NT2/D1 (cell line): ENCODE measurements around the gene XCR1.
"Not testable (repeated sequence)": the region's sequence is repeated elsewhere in the genome, so short reads cannot be mapped to it uniquely, and the experiment has no call there.

Experiments used
- DNase-seq: peaks from one replicate; pipeline ENCODE4 v3.0.0-alpha.2; 2011; ENCODE audit warnings: low read depth, low spot score
- H3K27me3 ChIP-seq: 2 replicates; pipeline ENCODE4 v1.6.0; 2011; ENCODE audit warnings: mild to moderate bottlenecking; ENCODE audit not compliant: insufficient read length, insufficient read depth
- H3K36me3 ChIP-seq: 2 replicates; pipeline ENCODE4 v1.6.1; 2011; ENCODE audit warnings: mild to moderate bottlenecking, low read length, mixed read lengths; ENCODE audit not compliant: insufficient read depth, insufficient read length
- H3K4me1 ChIP-seq: 2 replicates; pipeline ENCODE4 v1.5.1; 2011; ENCODE audit not compliant: insufficient read depth, insufficient read length
- H3K4me3 ChIP-seq: 2 replicates; pipeline ENCODE4 v1.5.1; 2011; ENCODE audit warnings: low read depth; ENCODE audit not compliant: insufficient read length
- H3K9ac ChIP-seq: 2 replicates; pipeline ENCODE4 v1.6.0; 2011; ENCODE audit warnings: low read depth; ENCODE audit not compliant: insufficient read length
- H3K9me3 ChIP-seq: 2 replicates; pipeline ENCODE4 v1.5.1; 2011; ENCODE audit warnings: mild to moderate bottlenecking, low read length; ENCODE audit not compliant: insufficient read depth
- SUZ12 ChIP-seq: IDR thresholded peaks from 2 replicates; pipeline ENCODE4 v1.6.1; 2011; ENCODE audit not compliant: insufficient read length, insufficient read depth; ENCODE audit errors: extremely low read depth
- YY1 ChIP-seq: IDR thresholded peaks from 2 replicates; pipeline ENCODE4 v1.6.1; 2011; ENCODE audit not compliant: insufficient read length, insufficient read depth
- ZNF274 ChIP-seq: IDR thresholded peaks from 2 replicates; pipeline ENCODE4 v1.6.1; 2011; ENCODE audit warnings: mild to moderate bottlenecking, low read depth, low read length

Gene XCR1

GRCh38 chr3:46058981-46059380 lies 31.7 kb upstream of the XCR1 start:
- H3K4me3 ChIP-seq = no peak overlapping the region
- no peak for DNase-seq
- no peaks in the 10 kb centered on the region for H3K9me3 ChIP-seq
- H3K4me1 ChIP-seq = no peaks in the 10 kb centered on the region
- no peak for TF ChIP-seq ZNF274
- TF ChIP-seq YY1 = no peak
- TF ChIP-seq SUZ12 = no peak
- no peak overlapping the region for H3K9ac ChIP-seq
- H3K36me3 ChIP-seq = no peaks in the 10 kb centered on the region
- H3K27me3 ChIP-seq = no peaks in the 10 kb centered on the region

GRCh38 chr3:46057716-46058115 lies 30.4 kb upstream of the XCR1 start:
- Histone ChIP-seq H3K36me3 (no peaks in the 10 kb centered on the region), H3K4me1 (no peaks in the 10 kb centered on the region), H3K9me3 (no peaks in the 10 kb centered on the region), H3K9ac (no peak overlapping the region), H3K27me3 (no peaks in the 10 kb centered on the region), H3K4me3 (no peak overlapping the region)
- TF ChIP-seq YY1 (no peak), SUZ12 (no peak), ZNF274 (no peak)
- no peak for DNase-seq

- Histone ChIP-seq H3K4me1 (no peaks in the 10 kb centered on the region), H3K36me3 (no peaks in the 10 kb centered on the region), H3K4me3 (no peak overlapping the region), H3K27me3 (no peaks in the 10 kb centered on the region), H3K9me3 (no peaks in the 10 kb centered on the region), H3K9ac (no peak overlapping the region)
- no peak for DNase-seq
- TF ChIP-seq SUZ12 (no peak), YY1 (no peak), ZNF274 (no peak)
These were observed 29.4 kb upstream of the XCR1 start for GRCh38 chr3:46056686-46057085.

GRCh38 chr3:46053761-46054515 lies 26.7 kb upstream of the XCR1 start:
- H3K27me3 ChIP-seq, H3K9ac ChIP-seq, DNase-seq, H3K4me1 ChIP-seq, H3K4me3 ChIP-seq, H3K36me3 ChIP-seq, H3K9me3 ChIP-seq: not testable (repeated sequence)

- not testable (repeated sequence) for DNase-seq, H3K4me1 ChIP-seq, H3K36me3 ChIP-seq, H3K27me3 ChIP-seq, H3K9me3 ChIP-seq, H3K4me3 ChIP-seq, H3K9ac ChIP-seq
These were observed 26.0 kb upstream of the XCR1 start for GRCh38 chr3:46053265-46053664.

- Histone ChIP-seq H3K36me3 (no peaks in the 10 kb centered on the region), H3K9ac (no peak overlapping the region), H3K27me3 (no peaks in the 10 kb centered on the region), H3K4me1 (no peaks in the 10 kb centered on the region), H3K4me3 (no peak overlapping the region), H3K9me3 (no peaks in the 10 kb centered on the region)
- DNase-seq = no peak
- TF ChIP-seq ZNF274 = no peak
- TF ChIP-seq SUZ12 = no peak
- TF ChIP-seq YY1 = no peak
These were observed 25.2 kb upstream of the XCR1 start for GRCh38 chr3:46052531-46052930.

GRCh38 chr3:46049093-46049492 lies 21.8 kb upstream of the XCR1 start:
- H3K36me3 ChIP-seq = no peaks in the 10 kb centered on the region
- no peaks in the 10 kb centered on the region for H3K9me3 ChIP-seq
- no peak overlapping the region for H3K9ac ChIP-seq
- H3K4me3 ChIP-seq = no peak overlapping the region
- TF ChIP-seq SUZ12 (no peak), YY1 (no peak), ZNF274 (no peak)
- no peak for DNase-seq
- H3K4me1 ChIP-seq = no peaks in the 10 kb centered on the region
- no peaks in the 10 kb centered on the region for H3K27me3 ChIP-seq

GRCh38 chr3:46046231-46046630 lies 18.9 kb upstream of the XCR1 start:
- H3K9me3 ChIP-seq, H3K36me3 ChIP-seq, H3K4me1 ChIP-seq, H3K27me3 ChIP-seq, H3K4me3 ChIP-seq, H3K9ac ChIP-seq, DNase-seq: not testable (repeated sequence)
